Left renal cortex interstitium (tissue), 4 donors: ENCODE measurements around the gene TMEM171. TPM values are rescaled to one million over a fixed set of nuclear protein-coding genes. Genes with fewer than 3 reads are reported as not detected.

Experiments
- DNase-seq, 4 donors: peaks; one replicate each; pipeline ENCODE4 v3.0.0-alpha.2; 2013; ENCODE audit warnings: low read depth in 4 of 4, low spot score in 2 of 4, missing footprints in 1 of 4
- polyA plus RNA-seq, 4 donors: library from polyadenylated mRNA; unstranded; fragments of 120-200 nt; gene quantifications; one replicate each; pipeline ENCODE4 v1.2.1, GENCODE V29; 2013; ENCODE audit not compliant: insufficient read length in 4 of 4

TMEM171 gene
- polyA plus RNA-seq, 4 donors: 5.1 to 6.8 (median 5.8) TPM

GRCh38 chr5:73119451-73120157 is 771 bp upstream of the TMEM171 start:
- no peak for DNase-seq

GRCh38 chr5:73121119-73121463 is 716 bp downstream of the TMEM171 start:
- no peak for DNase-seq

- DNase-seq: no peak
Measured at GRCh38 chr5:73122875-73123810, 2.8 kb downstream of the TMEM171 start.

- DNase-seq: no peak
Measured at GRCh38 chr5:73125289-73125688, 4.9 kb downstream of the TMEM171 start.

- no peak for DNase-seq
Measured at GRCh38 chr5:73126381-73126780, 6.0 kb downstream of the TMEM171 start.

- no peak for DNase-seq
Measured at GRCh38 chr5:73126957-73127356, 6.6 kb downstream of the TMEM171 start.

- DNase-seq: no peak
Measured at GRCh38 chr5:73129143-73129542, 8.8 kb downstream of the TMEM171 start.

- no peak for DNase-seq
Measured at GRCh38 chr5:73130811-73131210, 10.4 kb downstream of the TMEM171 start.

GRCh38 chr5:73131711-73132425 is 11.5 kb downstream of the TMEM171 start:
- DNase-seq: no peak

- no peak for DNase-seq
Measured at GRCh38 chr5:73132759-73133158, 12.4 kb downstream of the TMEM171 start.

GRCh38 chr5:73135021-73135420 is 14.6 kb downstream of the TMEM171 start:
- DNase-seq: no peak

GRCh38 chr5:73135429-73136054 is 15.2 kb downstream of the TMEM171 start:
- no peak for DNase-seq

GRCh38 chr5:73136055-73136562 is 15.7 kb downstream of the TMEM171 start:
- no peak for DNase-seq

GRCh38 chr5:73137563-73138530 is 17.5 kb downstream of the TMEM171 start:
- DNase-seq: no peak

GRCh38 chr5:73139485-73139884 is 19.1 kb downstream of the TMEM171 start:
- DNase-seq: no peak

GRCh38 chr5:73140801-73141200 is 20.4 kb downstream of the TMEM171 start:
- DNase-seq: no peak

GRCh38 chr5:73142035-73142434 is 21.7 kb downstream of the TMEM171 start:
- no peak for DNase-seq

GRCh38 chr5:73143716-73144115 is 23.3 kb downstream of the TMEM171 start:
- DNase-seq: no peak

- no peak for DNase-seq
Measured at GRCh38 chr5:73149540-73149939, 29.2 kb downstream of the TMEM171 start.
